GM23248 (cell line): Measurements from ENCODE around the gene ZBTB6. TPM values are rescaled to one million over a fixed set of nuclear protein-coding genes. Genes with fewer than 3 reads are reported as not detected.
A peak's percentile ranks its signal among the peaks of the same experiment; 100 is the strongest.

ENCODE experiments used
- DNase-seq: peaks from one replicate; pipeline ENCODE4 v3.0.0-alpha.2; 2015
- H2AFZ ChIP-seq: fragments of 200-600 bp; sonication (generic); 2 replicates; pipeline ENCODE4 v1.6.1; 2016; ENCODE audit warnings: antibody characterized with exemption
- H3F3A ChIP-seq: fragments of 200-600 bp; sonication (generic); 2 replicates; pipeline ENCODE4 v1.6.1; 2016; ENCODE audit warnings: mild to moderate bottlenecking, antibody characterized with exemption, mixed run types; ENCODE audit not compliant: insufficient read depth
- H3K27ac ChIP-seq: fragments of 200-600 bp; sonication (generic); 2 replicates; pipeline ENCODE4 v1.5.1; 2016; ENCODE audit warnings: mild to moderate bottlenecking
- H3K27me3 ChIP-seq: fragments of 200-600 bp; sonication (generic); replicated peaks from 2 replicates; pipeline ENCODE4 v1.6.1; 2016; ENCODE audit warnings: mild to moderate bottlenecking; ENCODE audit not compliant: insufficient read depth
- H3K36me3 ChIP-seq: fragments of 200-600 bp; sonication (generic); 2 replicates; pipeline ENCODE4 v1.6.1; 2016; ENCODE audit warnings: low read depth, mild to moderate bottlenecking
- H3K4me1 ChIP-seq: fragments of 200-600 bp; sonication (generic); 2 replicates; pipeline ENCODE4 v1.6.1; 2016; ENCODE audit warnings: mild to moderate bottlenecking; ENCODE audit not compliant: insufficient read depth
- H3K4me2 ChIP-seq: fragments of 200-600 bp; sonication (generic); one replicate; pipeline ENCODE4 v1.6.1; 2016; ENCODE audit warnings: mild to moderate bottlenecking; ENCODE audit not compliant: unreplicated experiment
- H3K4me3 ChIP-seq: fragments of 200-600 bp; sonication (generic); 2 replicates; pipeline ENCODE4 v1.5.1; 2016; ENCODE audit warnings: mild to moderate bottlenecking
- H3K79me2 ChIP-seq: fragments of 200-600 bp; sonication (generic); 2 replicates; pipeline ENCODE4 v1.6.1; 2016; ENCODE audit warnings: mild to moderate bottlenecking; ENCODE audit not compliant: insufficient read depth
- H3K9ac ChIP-seq: fragments of 200-600 bp; sonication (generic); 2 replicates; pipeline ENCODE4 v1.6.1; 2016; ENCODE audit warnings: mild to moderate bottlenecking
- H3K9me2 ChIP-seq: fragments of 200-600 bp; sonication (generic); 2 replicates; pipeline ENCODE4 v1.6.1; 2016; ENCODE audit warnings: mixed run types, mild to moderate bottlenecking, moderate library complexity; ENCODE audit not compliant: insufficient read depth
- H3K9me3 ChIP-seq: fragments of 200-600 bp; sonication (generic); one replicate; pipeline ENCODE4 v1.6.1; 2017; ENCODE audit warnings: low read depth
- H4K20me1 ChIP-seq: fragments of 200-600 bp; sonication (generic); 2 replicates; pipeline ENCODE4 v1.6.0; 2016; ENCODE audit not compliant: insufficient read depth
- EZH2 ChIP-seq: fragments of 200-600 bp; sonication (generic); IDR thresholded peaks from 2 replicates; pipeline ENCODE4 v1.6.1; 2018; ENCODE audit warnings: antibody characterized with exemption, mild to moderate bottlenecking; ENCODE audit not compliant: insufficient read depth, poor library complexity, severe bottlenecking
- EZH2phosphoT487 ChIP-seq: fragments of 200-600 bp; sonication (generic); IDR thresholded peaks from 2 replicates; pipeline ENCODE4 v1.6.1; 2018; ENCODE audit warnings: antibody characterized with exemption, moderate library complexity, mild to moderate bottlenecking, low read depth; ENCODE audit not compliant: insufficient read depth
- WGBS, 2 experiments: methylation state at CpG; one replicate each; pipeline ENCODE4 v1.1.6; 2015 to 2017; ENCODE audit warnings: low lambda C conversion rate in 2 of 2, low coverage in 1 of 2; ENCODE audit errors: missing lambda C conversion rate in 2 of 2; 5-methylcytosine and 5-hydroxymethylcytosine counted together
- in situ Hi-C: fragments of 300-500 bp; cut with MboI; formaldehyde crosslinking; loops from 2 replicates; pipeline ENCODE4 v1.15.0; 2020
- polyA plus RNA-seq: library from polyadenylated mRNA; unstranded; fragments of >200 nt; fragmentation: Nextera tagmentation; extraction: Ambion mirVana; gene quantifications from 2 replicates; pipeline ENCODE4 v1.2.1, GENCODE V29; 2016
- total RNA-seq: library from RNA; depleted of rRNA; stranded (reverse); fragments of >200 nt; shearing (Covaris generic); gene quantifications from 2 replicates; pipeline ENCODE4 v1.2.3, GENCODE V29; 2014

ZBTB6 gene
- total and polyA plus RNA-seq, 2 experiments from 2014 or later = 4.4 to 9.8 TPM

GRCh38 chr9:122904466-122904822, 8.7 kb downstream of the ZBTB6 start:
- Histone ChIP-seq H4K20me1 (no peaks in the 10 kb centered on the region; the same call in 1 of the 2 replicates), H3K27ac (peak overlapping the region; percentile 81), H3K79me2 (peaks cover 72% of the 10 kb centered on the region), H3K4me1 (peaks cover 31% of the 10 kb centered on the region), H3K9me3 (no peaks in the 10 kb centered on the region), H3F3A (peaks cover 44% of the 10 kb centered on the region), H3K9me2 (no peaks in the 10 kb centered on the region), H3K4me2 (peak overlapping the region; percentile 99), H3K36me3 (no peaks in the 10 kb centered on the region; the same call in 1 of the 2 replicates), H3K9ac (peak overlapping the region; percentile 96), H2AFZ (peak overlapping the region; percentile 75), H3K27me3 (no peaks in the 10 kb centered on the region), H3K4me3 (peak overlapping the region; percentile 95)
- TF ChIP-seq EZH2phosphoT487 (no peak), EZH2 (no peak)
- peak; percentile 65 for DNase-seq
- in situ Hi-C loops = no loop called here
- WGBS, 2 experiments = 0 to 1% methylated on average over 8 of the region's 8 CpGs

GRCh38 chr9:122900791-122901190, 12.3 kb downstream of the ZBTB6 start:
- DNase-seq = peak; percentile 58
- TF ChIP-seq EZH2 (no peak), EZH2phosphoT487 (no peak)
- Histone ChIP-seq H3K9me2 (no peaks in the 10 kb centered on the region), H3F3A (peaks cover 46% of the 10 kb centered on the region), H3K4me2 (peak overlapping the region; percentile 75), H3K27me3 (no peaks in the 10 kb centered on the region), H2AFZ (no peak overlapping the region), H3K27ac (peak overlapping the region; percentile 15; the same call in 1 of the 2 replicates), H3K79me2 (peaks cover 93% of the 10 kb centered on the region), H3K9ac (peak overlapping the region; percentile 43), H4K20me1 (peaks cover 7% of the 10 kb centered on the region; the same call in 1 of the 2 replicates), H3K9me3 (no peaks in the 10 kb centered on the region), H3K36me3 (peaks cover 14% of the 10 kb centered on the region), H3K4me1 (peaks cover 41% of the 10 kb centered on the region), H3K4me3 (peak overlapping the region; percentile 55)
- in situ Hi-C loops = no loop called here
- 70 to 72% methylated on average over 2 of the region's 2 CpGs for WGBS, 2 experiments

- Histone ChIP-seq H3K36me3 (peaks cover 38% of the 10 kb centered on the region), H3K9me3 (no peaks in the 10 kb centered on the region)
Measured at GRCh38 chr9:122897969-122898368, 15.2 kb downstream of the ZBTB6 start.

GRCh38 chr9:122888480-122888879, 24.6 kb downstream of the ZBTB6 start:
- Histone ChIP-seq H3K9me3 (no peaks in the 10 kb centered on the region), H3K9me2 (no peaks in the 10 kb centered on the region; the same call in 1 of the 2 replicates), H3F3A (0 out of 2 replicates have a peak, but pooled peaks cover 8% of the 10 kb centered on the region), H3K9ac (no peak overlapping the region), H3K27me3 (no peaks in the 10 kb centered on the region), H2AFZ (no peak overlapping the region), H3K4me3 (no peak overlapping the region), H3K4me2 (no peak overlapping the region), H4K20me1 (no peaks in the 10 kb centered on the region; the same call in 1 of the 2 replicates), H3K79me2 (peaks cover 42% of the 10 kb centered on the region), H3K27ac (no peak overlapping the region), H3K36me3 (peaks cover 76% of the 10 kb centered on the region), H3K4me1 (no peaks in the 10 kb centered on the region)
- DNase-seq = no peak
- 64% methylated on average over 3 of the region's 3 CpGs for WGBS, 2 experiments
- no peak for TF ChIP-seq EZH2phosphoT487
- in situ Hi-C loops = no loop called here

More at GRCh38 chr9:122897969-122898368, 15.2 kb downstream of the ZBTB6 start:
- Histone ChIP-seq H3K27me3 (no peaks in the 10 kb centered on the region), H3K79me2 (peaks cover 100% of the 10 kb centered on the region), H3K4me1 (peaks cover 36% of the 10 kb centered on the region), H3K4me3 (no peak overlapping the region), H4K20me1 (peaks cover 11% of the 10 kb centered on the region; the same call in 1 of the 2 replicates), H3K4me2 (peak overlapping the region; percentile 38), H3K9me2 (no peaks in the 10 kb centered on the region), H2AFZ (no peak overlapping the region), H3K27ac (peak overlapping the region; percentile 28; the same call in 1 of the 2 replicates), H3K9ac (no peak overlapping the region), H3F3A (peaks cover 28% of the 10 kb centered on the region)
- 100% methylated on average over 1 of the region's 1 CpG for WGBS, 2 experiments
- in situ Hi-C loops = no loop called here
- DNase-seq = peak; percentile 70
- no peak for TF ChIP-seq EZH2
- TF ChIP-seq EZH2phosphoT487 = no peak
